Aortic smooth muscle cell (primary cell): ENCODE measurements around the gene KRT9. TPM values are rescaled to one million over a fixed set of nuclear protein-coding genes. Genes with fewer than 3 reads are reported as not detected.

Experiments used
- total RNA-seq: library from RNA; depleted of rRNA; stranded (reverse); fragments of >200 nt; gene quantifications from 2 replicates; pipeline ENCODE4 v1.2.3, GENCODE V29; 2014

Gene KRT9
- not detected in 2 replicates for total RNA-seq

GRCh38 chr17:41571561-41572434 lies at the start of gene KRT9:
Gene KRT9, minus strand, starts transcription at chr17:41572059. Its CDS starts 67 bp downstream, at chr17:41571992.

GRCh38 chr17:41612376-41613160 lies 40.7 kb upstream of the KRT9 start, which contains the start of gene KRT16:
Gene KRT16, minus strand, starts transcription at chr17:41612767. Its CDS starts 79 bp downstream, at chr17:41612688.

GRCh38 chr17:41586863-41587495 lies 15.1 kb upstream of the KRT9 start, which contains the start of gene KRT14:
Gene KRT14, minus strand, starts transcription at chr17:41586895. Its CDS starts 61 bp downstream, at chr17:41586834.

GRCh38 chr17:41518789-41519449 lies 52.9 kb downstream of the KRT9 start, which contains the start of gene KRT15:
Gene KRT15, minus strand, starts transcription at chr17:41518890. Its CDS starts 63 bp downstream, at chr17:41518827.

Other genes starting within 250 kb of the KRT9 start
- gene KRT33A, start 221.2 kb downstream of the KRT9 start, total RNA-seq, result not detected in 2 replicates
- not detected in 2 replicates for gene KRT33B, start 202.2 kb downstream of the KRT9 start, total RNA-seq
- not detected in 2 replicates for gene KRT34, start 189.8 kb downstream of the KRT9 start, total RNA-seq
- gene KRT31, start 174.5 kb downstream of the KRT9 start, total RNA-seq, result not detected in 2 replicates
- gene KRT37, start 147.5 kb downstream of the KRT9 start, total RNA-seq, result not detected in 2 replicates
- not detected in 2 replicates for gene KRT38, start 131.1 kb downstream of the KRT9 start, total RNA-seq
- gene KRT32, start 104.7 kb downstream of the KRT9 start, total RNA-seq, result not detected in 2 replicates
- gene KRT35, start 90.9 kb downstream of the KRT9 start, total RNA-seq, result not detected in 2 replicates
- gene KRT36, start 82.1 kb downstream of the KRT9 start, total RNA-seq, result 0.13 TPM in 1 of 2 replicates, not detected in the other
- gene KRT13, start 66.4 kb downstream of the KRT9 start, total RNA-seq, result not detected in 2 replicates
- gene KRT15, start 53.2 kb downstream of the KRT9 start, total RNA-seq, result 2.5 and 3.0 TPM in 2 replicates
- 25.1 and 30.7 TPM in 2 replicates for gene KRT19, start 43.8 kb downstream of the KRT9 start, total RNA-seq
- 1.1 TPM in 1 of 2 replicates, not detected in the other for gene KRT14, start 14.8 kb upstream of the KRT9 start, total RNA-seq
- gene KRT16, start 40.7 kb upstream of the KRT9 start, total RNA-seq, result 0.79 and 1.4 TPM in 2 replicates
- gene KRT17, start 52.5 kb upstream of the KRT9 start, total RNA-seq, result 7.1 and 7.4 TPM in 2 replicates
- 73.1 and 112 TPM in 2 replicates for gene EIF1, start 116.8 kb upstream of the KRT9 start, total RNA-seq
- not detected in 2 replicates for gene GAST, start 140.3 kb upstream of the KRT9 start, total RNA-seq
- gene HAP1, start 162.6 kb upstream of the KRT9 start, total RNA-seq, result not detected in 2 replicates
- 22.9 and 25.7 TPM in 2 replicates for gene JUP, start 214.7 kb upstream of the KRT9 start, total RNA-seq
- 77.1 and 77.5 TPM in 2 replicates for gene P3H4, start 239.9 kb upstream of the KRT9 start, total RNA-seq
- 354 and 420 TPM in 2 replicates for gene FKBP10, start 240.9 kb upstream of the KRT9 start, total RNA-seq